A549 (cell line): ENCODE results near the gene FAM228B. TPM values are rescaled to one million over a fixed set of nuclear protein-coding genes. Genes with fewer than 3 reads are reported as not detected.
A peak's percentile ranks its signal among the peaks of the same experiment; 100 is the strongest.

ENCODE experiments used
- ATAC-seq, 2 experiments: fragments of 200-7000 bp in 1 of 2; fragments of >200 bp in 1 of 2; cut with Nextera tagmentation in 1 of 2; cut with Tn5 transposase in 1 of 2; 3 replicates each; pipeline versions ENCODE4 v1.8.0 to v1.9.1; 2018 to 2020; ENCODE audit warnings: mild to moderate bottlenecking in 1 of 2, moderate library complexity in 1 of 2
- CTCF ChIA-PET: fragments of 300-600 bp; sonication (Branson Sonifier 250); formaldehyde crosslinking; extraction: SDS; loops from one replicate; lab custom pipeline; 2021; ENCODE audit warnings: antibody characterized with exemption, inconsistent platforms; lab: Yijun Ruan, JAX
- POLR2A ChIA-PET: fragments of 350-600 bp; formaldehyde crosslinking; extraction: SDS; loops from one replicate; lab custom pipeline; 2021; ENCODE audit warnings: antibody characterized with exemption, inconsistent platforms; lab: Yijun Ruan, JAX
- DNase-seq, 2 experiments: peaks; one replicate each; pipeline versions ENCODE4 v3.0.0 to v3.0.0-alpha.2; 2011 to 2016; ENCODE audit warnings: low read depth in 1 of 2, low spot score in 1 of 2
- FAIRE-seq: peaks from 2 replicates; lab custom pipeline; 2011; peaks lifted over from hg19 to GRCh38; lab: Jason Lieb, UNC
- H3K27ac ChIP-seq, 2 experiments: fragments of >200 bp; sonication (Bioruptor Twin); formaldehyde crosslinking; 3 replicates each; pipeline ENCODE4 v1.5.1; 2016 to 2017
- H3K4me1 ChIP-seq: fragments of >200 bp; sonication (Bioruptor Twin); formaldehyde crosslinking; 3 replicates; pipeline ENCODE4 v1.6.1; 2016
- H3K4me2 ChIP-seq: fragments of >200 bp; sonication (Bioruptor Twin); formaldehyde crosslinking; 3 replicates; pipeline ENCODE4 v1.6.1; 2016
- H3K4me3 ChIP-seq: fragments of >200 bp; sonication (Bioruptor Twin); formaldehyde crosslinking; 3 replicates; pipeline ENCODE4 v1.5.1; 2016
- H3K9me3 ChIP-seq: fragments of >200 bp; sonication (Bioruptor Twin); formaldehyde crosslinking; 3 replicates; pipeline ENCODE4 v1.6.1; 2016
- ATOH8 ChIP-seq: fragments of 250-450 bp; sonication (Bioruptor Pico); IDR thresholded peaks from 2 replicates; pipeline ENCODE4 v1.5.0; 2020; ENCODE audit warnings: low read depth, mild to moderate bottlenecking, moderate library complexity
- CBX2 ChIP-seq: fragments of 200-600 bp; sonication (generic); IDR thresholded peaks from 2 replicates; pipeline ENCODE4 v1.6.1; 2016; ENCODE audit warnings: low read depth, mild to moderate bottlenecking, borderline replicate concordance
- CHD4 ChIP-seq: fragments of 200-600 bp; sonication (generic); IDR thresholded peaks from 2 replicates; pipeline ENCODE4 v1.6.1; 2016; ENCODE audit warnings: antibody characterized with exemption, mild to moderate bottlenecking, borderline replicate concordance
- EHF ChIP-seq: fragments of 250-450 bp; sonication (Bioruptor Pico); IDR thresholded peaks from 2 replicates; pipeline ENCODE4 v1.5.0; 2020; ENCODE audit warnings: mild to moderate bottlenecking
- ESRRA ChIP-seq: fragments of 150-350 bp; IDR thresholded peaks from 2 replicates; pipeline ENCODE4 v1.6.1; 2014; ENCODE audit warnings: mild to moderate bottlenecking, low read length, borderline replicate concordance
- FOSB ChIP-seq: fragments of 250-450 bp; sonication (Bioruptor Pico); IDR thresholded peaks from 2 replicates; pipeline ENCODE4 v1.5.0; 2020; ENCODE audit warnings: mild to moderate bottlenecking, moderate library complexity
- FOSL2 ChIP-seq, 2 experiments: fragments of 450-650 bp in 1 of 2; fragments of >200 bp in 1 of 2; sonication (Bioruptor Twin) in 1 of 2; formaldehyde crosslinking; IDR thresholded peaks; 2 replicates each; pipeline versions ENCODE4 v1.5.0 to v1.6.1; 2016 to 2020; ENCODE audit warnings: mild to moderate bottlenecking in 1 of 2, moderate library complexity in 1 of 2
- HDAC2 ChIP-seq: fragments of 200-600 bp; sonication (generic); IDR thresholded peaks from 2 replicates; pipeline ENCODE4 v1.6.1; 2016
- JUN ChIP-seq, 2 experiments: fragments of >200 bp; sonication (Bioruptor Twin); formaldehyde crosslinking; IDR thresholded peaks; 2 replicates in 1 of 2; 3 replicates in 1 of 2; pipeline ENCODE4 v1.6.1; 2016 to 2017
- JUNB ChIP-seq: fragments of >200 bp; sonication (Bioruptor Twin); formaldehyde crosslinking; IDR thresholded peaks from 2 replicates; pipeline ENCODE4 v1.6.1; 2016
- KDM5A ChIP-seq: fragments of 200-600 bp; sonication (generic); IDR thresholded peaks from 2 replicates; pipeline ENCODE4 v1.6.1; 2016; ENCODE audit warnings: antibody characterized with exemption, mild to moderate bottlenecking
- MAX ChIP-seq: IDR thresholded peaks from 2 replicates; pipeline ENCODE4 v1.6.1; 2012
- MYC ChIP-seq: IDR thresholded peaks from 2 replicates; pipeline ENCODE4 v1.6.1; 2012; ENCODE audit warnings: mild to moderate bottlenecking, inconsistent platforms, low read length, improper control_type of control experiment, borderline replicate concordance
- NPAS2 ChIP-seq: fragments of 250-450 bp; sonication (Bioruptor Pico); IDR thresholded peaks from 2 replicates; pipeline ENCODE4 v1.8.0; 2022; ENCODE audit warnings: mild to moderate bottlenecking, moderate library complexity, borderline replicate concordance
- PBX3 ChIP-seq: IDR thresholded peaks from 2 replicates; pipeline ENCODE4 v1.6.1; 2012
- PHF8 ChIP-seq: fragments of 200-600 bp; sonication (generic); IDR thresholded peaks from 2 replicates; pipeline ENCODE4 v1.6.1; 2016; ENCODE audit warnings: low read depth, mild to moderate bottlenecking, antibody characterized with exemption, moderate library complexity, borderline replicate concordance
- POLR2A ChIP-seq: IDR thresholded peaks from 2 replicates; pipeline ENCODE4 v1.6.1; 2012; ENCODE audit warnings: mild to moderate bottlenecking, low read length
- POLR2AphosphoS2 ChIP-seq: conservative IDR thresholded peaks from 2 replicates; pipeline ENCODE4 v1.6.1; 2012; ENCODE audit warnings: low read length, improper control_type of control experiment, inconsistent platforms
- RAD21 ChIP-seq, 2 experiments: fragments of >200 bp in 1 of 2; sonication (Bioruptor Twin) in 1 of 2; formaldehyde crosslinking in 1 of 2; IDR thresholded peaks in 1 of 2; conservative IDR thresholded peaks in 1 of 2; 2 replicates in 1 of 2; 3 replicates in 1 of 2; pipeline ENCODE4 v1.6.1; 2012 to 2018; ENCODE audit warnings: inconsistent platforms in 1 of 2
- RCOR1 ChIP-seq: fragments of 150-350 bp; IDR thresholded peaks from 2 replicates; pipeline ENCODE4 v1.6.1; 2014; ENCODE audit warnings: antibody characterized with exemption, low read length, low read depth
- SMC3 ChIP-seq: fragments of >200 bp; sonication (Bioruptor Twin); formaldehyde crosslinking; IDR thresholded peaks from 3 replicates; pipeline ENCODE4 v1.6.1; 2018; ENCODE audit warnings: inconsistent platforms
- SREBF2 ChIP-seq: fragments of 450-650 bp; IDR thresholded peaks from 2 replicates; pipeline ENCODE4 v1.6.1; 2014; ENCODE audit warnings: mild to moderate bottlenecking, moderate library complexity
- USF2 ChIP-seq: fragments of 450-650 bp; IDR thresholded peaks from 2 replicates; pipeline ENCODE4 v1.6.1; 2014; ENCODE audit warnings: antibody characterized with exemption
- ZC3H11A ChIP-seq: fragments of 450-650 bp; IDR thresholded peaks from 2 replicates; pipeline ENCODE4 v1.6.1; 2014; ENCODE audit warnings: antibody characterized with exemption, mild to moderate bottlenecking
- ZFP36 ChIP-seq: fragments of 450-650 bp; IDR thresholded peaks from 2 replicates; pipeline ENCODE4 v1.6.1; 2014; ENCODE audit warnings: borderline replicate concordance; ENCODE audit not compliant: partially characterized antibody
- ZSCAN20 ChIP-seq: fragments of 250-450 bp; sonication (Bioruptor Pico); IDR thresholded peaks from 2 replicates; pipeline ENCODE4 v1.8.0; 2022; ENCODE audit warnings: mild to moderate bottlenecking, moderate library complexity
- WGBS: methylation state at CpG from one replicate; pipeline ENCODE4 v1.1.6; 2017; ENCODE audit errors: missing lambda C conversion rate; 5-methylcytosine and 5-hydroxymethylcytosine counted together
- polyA plus RNA-seq, 4 experiments: library from polyadenylated mRNA; depleted of rRNA in 3 of 4; stranded (reverse); fragments of >200 nt; fragmentation: RNase III in 1 of 4; extraction: RNeasy Plus Mini Kit Qiagen cat#74134 plus additional on column Dnase treatment in 1 of 4; gene quantifications; 2 replicates in 3 of 4; 3 replicates in 1 of 4; pipeline ENCODE4 v1.2.3, GENCODE V29; 2011 to 2017

The FAM228B gene
- polyA plus RNA-seq, 2 of the 4 experiments (the other 2 are of a cell fraction) = 3.8 to 7.6 TPM

GRCh38 chr2:24121066-24121465, 2.2 kb upstream of the FAM228B start:
- no peak overlapping the region for H3K4me3 ChIP-seq
- POLR2A ChIA-PET = interaction anchor here (1.2 kb wide), 2 partner anchors 10 to 37 kb away, joined by 3 to 4 read pairs; no protein-coding TSS in a partner anchor
- H3K4me2 ChIP-seq = no peak overlapping the region
- ATAC-seq (no peak), DNase-seq (no peak), FAIRE-seq (no peak)
- H3K4me1 ChIP-seq = peaks cover 24% of the 10 kb centered on the region; the same call in 2 of the 3 replicates
- H3K27ac ChIP-seq = no peak overlapping the region
- CTCF ChIA-PET = interaction anchor here (1.1 to 8.3 kb wide), 3 partner anchors 13 to 37 kb away, joined by 3 to 75 read pairs (median 4); partner anchors contain the start of gene TP53I3
- H3K9me3 ChIP-seq = no peaks in the 10 kb centered on the region
- 92% methylated on average over 5 of the region's 5 CpGs for WGBS
- TF ChIP-seq MYC = no peak
- TF ChIP-seq POLR2AphosphoS2 = no peak
- no peak for TF ChIP-seq PHF8
- no peak for TF ChIP-seq POLR2A
- no peak for TF ChIP-seq JUNB
- no peak for TF ChIP-seq JUN (IDR thresholded peaks at IDR 0.05)
- TF ChIP-seq EHF = no peak
- no peak for TF ChIP-seq ATOH8
- no peak for TF ChIP-seq PBX3
- no peak for TF ChIP-seq FOSB (CRISPR knock-in tag)
- no peak for TF ChIP-seq USF2

GRCh38 chr2:24121469-24121868, 1.8 kb upstream of the FAM228B start:
- no peak overlapping the region for H3K4me2 ChIP-seq
- CTCF ChIA-PET = interaction anchor here (1.1 to 8.3 kb wide), 5 partner anchors 9 to 195 kb away, joined by 3 to 75 read pairs (median 5); partner anchors contain the start of genes ATAD2B and TP53I3
- no peak for ATAC-seq
- POLR2A ChIA-PET = interaction anchor here (0.7 to 4.1 kb wide), 3 partner anchors 10 to 132 kb away, joined by 3 to 78 read pairs (median 5); partner anchors contain the start of gene TP53I3
- no peak overlapping the region for H3K4me3 ChIP-seq
- TF ChIP-seq PHF8 = no peak
- TF ChIP-seq ZSCAN20 (CRISPR knock-in tag) = no peak
- no peak for TF ChIP-seq RAD21 (conservative IDR thresholded peaks at IDR 0.05 in 1 of 2, IDR thresholded peaks at IDR 0.05 in 1 of 2)
- 95% methylated on average over 4 of the region's 4 CpGs for WGBS
- no peak for FAIRE-seq
- H3K4me1 ChIP-seq = peaks cover 24% of the 10 kb centered on the region; the same call in 2 of the 3 replicates
- DNase-seq = no peak
- H3K9me3 ChIP-seq = no peaks in the 10 kb centered on the region
- H3K27ac ChIP-seq = no peak overlapping the region

GRCh38 chr2:24122366-24123194, 689 bp upstream of the FAM228B start:
- Histone ChIP-seq H3K27ac (peak overlapping the region; percentile 94 to 95), H3K9me3 (no peaks in the 10 kb centered on the region), H3K4me3 (peak overlapping the region; percentile 72), H3K4me2 (peak overlapping the region; percentile 90), H3K4me1 (peaks cover 24% of the 10 kb centered on the region; the same call in 2 of the 3 replicates)
- POLR2A ChIA-PET = interaction anchor here (0.7 to 4.1 kb wide), 7 partner anchors 11 to 196 kb away, joined by 3 to 78 read pairs (median 5); partner anchors contain the start of genes ATAD2B, SF3B6 and TP53I3
- CTCF ChIA-PET = interaction anchor here (1.1 to 8.3 kb wide), 3 partner anchors 11 to 196 kb away, joined by 5 to 75 read pairs (median 6); partner anchors contain the start of genes ATAD2B and TP53I3
- WGBS = 7% methylated on average over 15 of the region's 15 CpGs
- peak in 1 of 2 experiments; percentile 6; a peak in 2 of 6 replicates for ATAC-seq
- peak; percentile 18 to 20 for DNase-seq
- no peak for FAIRE-seq
- TF ChIP-seq ZFP36 (no peak), EHF (no peak), NPAS2 (no peak), KDM5A (no peak), CHD4 (no peak), MAX (no peak), FOSL2 (IDR thresholded peaks at IDR 0.05) (no peak), FOSL2 (CRISPR knock-in tag; IDR thresholded peaks at IDR 0.05) (no peak), ESRRA (no peak), RCOR1 (no peak), SMC3 (no peak), ATOH8 (no peak), SREBF2 (no peak), CBX2 (no peak), ZC3H11A (no peak), PBX3 (no peak), HDAC2 (no peak)
